IMR-90 (cell line): ENCODE measurements around the gene SOX12. TPM values are rescaled to one million over a fixed set of nuclear protein-coding genes. Genes with fewer than 3 reads are reported as not detected.

ENCODE experiments used
- ATAC-seq: fragments of 200-7000 bp; cut with Tn5 transposase; 2 replicates; pipeline ENCODE4 v1.9.1; 2020; ENCODE audit warnings: low read depth, mild to moderate bottlenecking, moderate library complexity
- BruUV-seq: library from RNA; stranded (reverse); fragments of 400-500 nt; replicated peaks from 2 replicates; lab custom pipeline; 2021; lab: Mats Ljungman, UMichigan
- CTCF ChIA-PET: fragments of 300-600 bp; formaldehyde crosslinking; extraction: SDS; loops from one replicate; lab custom pipeline; 2021; ENCODE audit warnings: antibody characterized with exemption; lab: Yijun Ruan, JAX
- POLR2A ChIA-PET: fragments of 300-600 bp; sonication (Branson Sonifier 250); formaldehyde crosslinking; loops from one replicate; lab custom pipeline; 2022; ENCODE audit warnings: antibody characterized with exemption; ENCODE audit not compliant: unreplicated experiment; lab: Charles Lee
- DNase-seq: peaks from one replicate; pipeline ENCODE4 v3.0.0; 2013
- H2AFZ ChIP-seq: replicated peaks from 2 replicates; pipeline ENCODE3; 2013; ENCODE audit warnings: low read length, mild to moderate bottlenecking; ENCODE audit not compliant: poor library complexity
- H2AK5ac ChIP-seq: 2 replicates; pipeline ENCODE4 v1.6.1; 2013; ENCODE audit warnings: low read depth, low read length, inconsistent platforms
- H2AK9ac ChIP-seq: replicated peaks from 2 replicates; pipeline ENCODE3; 2013; ENCODE audit warnings: mild to moderate bottlenecking, low read depth, low read length, moderate library complexity; ENCODE audit not compliant: poor library complexity
- H2BK120ac ChIP-seq: 2 replicates; pipeline ENCODE4 v1.6.1; 2013; ENCODE audit warnings: low read depth, low read length, inconsistent platforms
- H2BK15ac ChIP-seq: 3 replicates; pipeline ENCODE4 v1.6.1; 2013; ENCODE audit warnings: low read depth, low read length, inconsistent platforms
- H2BK20ac ChIP-seq: 2 replicates; pipeline ENCODE4 v1.6.1; 2013; ENCODE audit warnings: low read depth, mild to moderate bottlenecking, inconsistent platforms, low read length, moderate library complexity
- H2BK5ac ChIP-seq: 2 replicates; pipeline ENCODE4 v1.6.1; 2013; ENCODE audit warnings: mild to moderate bottlenecking, low read depth, low read length, inconsistent platforms; ENCODE audit not compliant: poor library complexity, severe bottlenecking
- H3K14ac ChIP-seq: replicated peaks from 2 replicates; pipeline ENCODE4 v1.6.1; 2013; ENCODE audit warnings: low read depth, low read length, inconsistent platforms
- H3K18ac ChIP-seq: 2 replicates; pipeline ENCODE4 v1.6.1; 2013; ENCODE audit warnings: low read depth, low read length, control low read depth
- H3K23ac ChIP-seq: 2 replicates; pipeline ENCODE4 v1.6.1; 2013; ENCODE audit warnings: low read depth, low read length, inconsistent platforms
- H3K27ac ChIP-seq: 2 replicates; pipeline ENCODE4 v1.5.1; 2013; ENCODE audit warnings: mild to moderate bottlenecking, control low read depth, low read length; ENCODE audit not compliant: insufficient read depth
- H3K27me3 ChIP-seq: 2 replicates; pipeline ENCODE4 v1.6.1; 2013; ENCODE audit warnings: low read length; ENCODE audit not compliant: control insufficient read depth, insufficient read depth
- H3K36me3 ChIP-seq: 2 replicates; pipeline ENCODE4 v1.6.1; 2013; ENCODE audit warnings: low read length, mixed read lengths; ENCODE audit not compliant: control insufficient read depth, insufficient read depth
- H3K4ac ChIP-seq: 2 replicates; pipeline ENCODE4 v1.6.1; 2013; ENCODE audit warnings: low read depth, low read length, inconsistent platforms
- H3K4me1 ChIP-seq: 2 replicates; pipeline ENCODE4 v1.6.1; 2013; ENCODE audit warnings: low read length, mixed read lengths; ENCODE audit not compliant: control insufficient read depth, insufficient read depth
- H3K4me2 ChIP-seq: 2 replicates; pipeline ENCODE4 v1.6.1; 2013; ENCODE audit warnings: low read depth, mild to moderate bottlenecking, control low read depth, low read length, moderate library complexity
- H3K4me3 ChIP-seq: 2 replicates; pipeline ENCODE4 v1.5.1; 2013; ENCODE audit warnings: low read depth, mild to moderate bottlenecking, control low read depth, low read length, moderate library complexity; ENCODE audit not compliant: insufficient read depth
- H3K56ac ChIP-seq: 2 replicates; pipeline ENCODE4 v1.6.1; 2013; ENCODE audit warnings: low read length, inconsistent platforms; ENCODE audit not compliant: insufficient read depth; ENCODE audit errors: extremely low read depth
- H3K79me1 ChIP-seq, 2 experiments: 2 replicates each; pipeline ENCODE4 v1.6.1; 2013; ENCODE audit warnings: low read length in 2 of 2, inconsistent platforms in 1 of 2, low read depth in 1 of 2
- H3K9ac ChIP-seq: 2 replicates; pipeline ENCODE4 v1.6.1; 2013; ENCODE audit warnings: low read depth, low read length, control low read depth
- H3K9me1 ChIP-seq: 2 replicates; pipeline ENCODE4 v1.6.1; 2013; ENCODE audit warnings: low read length, inconsistent platforms; ENCODE audit not compliant: insufficient read depth
- H3K9me3 ChIP-seq: 2 replicates; pipeline ENCODE4 v1.6.1; 2013; ENCODE audit warnings: low read length; ENCODE audit not compliant: control insufficient read depth, insufficient read depth
- H4K20me1 ChIP-seq: 2 replicates; pipeline ENCODE4 v1.6.1; 2013; ENCODE audit warnings: low read length, inconsistent platforms; ENCODE audit not compliant: insufficient read depth
- H4K5ac ChIP-seq: 2 replicates; pipeline ENCODE4 v1.6.1; 2013; ENCODE audit warnings: mild to moderate bottlenecking, low read depth, low read length, control low read depth
- H4K8ac ChIP-seq, 2 experiments: 2 replicates each; pipeline ENCODE4 v1.6.1; 2013; ENCODE audit warnings: low read depth in 2 of 2, low read length in 2 of 2, control low read depth in 1 of 2, inconsistent platforms in 1 of 2
- H4K91ac ChIP-seq: 2 replicates; pipeline ENCODE4 v1.6.1; 2013; ENCODE audit warnings: low read depth, low read length, inconsistent platforms; ENCODE audit not compliant: insufficient read depth
- BHLHE40 ChIP-seq: fragments of 150-350 bp; IDR thresholded peaks from 2 replicates; pipeline ENCODE4 v1.6.1; 2016; ENCODE audit warnings: mild to moderate bottlenecking, low read depth, low read length
- CHD1 ChIP-seq: IDR thresholded peaks from 2 replicates; pipeline ENCODE4 v1.6.1; 2012; ENCODE audit warnings: low read depth, low read length, improper control_type of control experiment
- CTCF ChIP-seq: conservative IDR thresholded peaks from 2 replicates; pipeline ENCODE4 v1.5.1; 2012; ENCODE audit warnings: mild to moderate bottlenecking, low read depth, low read length, improper control_type of control experiment
- ELK1 ChIP-seq: fragments of 150-350 bp; IDR thresholded peaks from 2 replicates; pipeline ENCODE4 v1.6.1; 2016; ENCODE audit warnings: low read depth, mild to moderate bottlenecking, low read length, moderate library complexity, borderline replicate concordance
- FOS ChIP-seq: fragments of 150-350 bp; IDR thresholded peaks from 2 replicates; pipeline ENCODE4 v1.6.1; 2016; ENCODE audit warnings: low read depth, low read length
- RAD21 ChIP-seq: IDR thresholded peaks from 2 replicates; pipeline ENCODE4 v1.6.1; 2012; ENCODE audit warnings: low read length, improper control_type of control experiment
- RCOR1 ChIP-seq: IDR thresholded peaks from 2 replicates; pipeline ENCODE4 v1.6.1; 2012; ENCODE audit warnings: mild to moderate bottlenecking, low read length, improper control_type of control experiment; ENCODE audit not compliant: insufficient replicate concordance
- RFX5 ChIP-seq: IDR thresholded peaks from 2 replicates; pipeline ENCODE4 v1.8.0; 2012; ENCODE audit warnings: low read depth, mild to moderate bottlenecking, low read length, moderate library complexity
- USF2 ChIP-seq: fragments of 150-350 bp; IDR thresholded peaks from 2 replicates; pipeline ENCODE4 v1.6.1; 2017; ENCODE audit warnings: mild to moderate bottlenecking, antibody characterized with exemption, low read length, low read depth
- WGBS, 2 experiments: methylation state at CpG; one replicate each; pipeline versions ENCODE4 v1.1.5 to v1.1.7; 2013; ENCODE audit warnings: missing lambda C conversion rate in 2 of 2; ENCODE audit not compliant: insufficient read length in 1 of 2; ENCODE audit errors: extremely low coverage in 2 of 2; 5-methylcytosine and 5-hydroxymethylcytosine counted together
- dilution Hi-C: fragments of 300-500 bp; cut with HindIII; formaldehyde crosslinking; loops from one replicate; pipeline ENCODE4 v1.14.3; 2018; ENCODE audit warnings: low sequenced_read_pairs; ENCODE audit not compliant: unreplicated experiment
- in situ Hi-C: fragments of 300-500 bp; cut with MboI; formaldehyde crosslinking; loops from 3 replicates; pipeline ENCODE4 v1.14.3; 2019; ENCODE audit warnings: low sequenced_read_pairs, inconsistent platforms, mixed read lengths
- intact Hi-C: fragments of 100-400 bp; cut with micrococcal nuclease; formaldehyde crosslinking; loops from 2 replicates; pipeline ENCODE4 v1.10.0; 2022
- polyA plus RNA-seq, 3 experiments: library from polyadenylated mRNA; depleted of rRNA; stranded (reverse); fragments of >200 nt; gene quantifications; 2 replicates each; pipeline ENCODE4 v1.2.3, GENCODE V29; 2012; ENCODE audit warnings: low replicate concordance in 1 of 3
- total RNA-seq: library from RNA; depleted of rRNA; stranded (reverse); fragments of >200 nt; gene quantifications from 2 replicates; pipeline ENCODE4 v1.2.3, GENCODE V29; 2012

Gene SOX12
- total and polyA plus RNA-seq, 2 of the 4 experiments (the other 2 are of a cell fraction) = 1.1 to 6.2 TPM

- no peak overlapping the region for H3K4ac ChIP-seq
- H2AFZ ChIP-seq = no peak overlapping the region
- peaks cover 9% of the 10 kb centered on the region for H3K9me1 ChIP-seq
- H3K9me3 ChIP-seq = no peaks in the 10 kb centered on the region
- no peak overlapping the region for H2BK15ac ChIP-seq
- no peak overlapping the region for H4K8ac ChIP-seq
- dilution Hi-C loops (no loop called here), intact Hi-C loops (no loop called here), in situ Hi-C loops (no loop called here)
- ATAC-seq = no peak
- H2AK5ac ChIP-seq = peak overlapping the region; percentile 36; the same call in 1 of the 2 replicates
- H2BK5ac ChIP-seq = no peak overlapping the region
- H3K4me2 ChIP-seq = peak overlapping the region; percentile 89
- no peak overlapping the region for H3K56ac ChIP-seq
- no peak overlapping the region for H3K9ac ChIP-seq
- peak overlapping the region; percentile 87; the same call in 1 of the 2 replicates for H3K4me3 ChIP-seq
- H2BK20ac ChIP-seq = no peak overlapping the region
- H3K18ac ChIP-seq = no peak overlapping the region
- H3K27me3 ChIP-seq = no peaks in the 10 kb centered on the region
- H4K5ac ChIP-seq = no peak overlapping the region
- no peak overlapping the region for H4K91ac ChIP-seq
- no peak overlapping the region for H3K14ac ChIP-seq
- no peak overlapping the region for H3K27ac ChIP-seq
- H3K36me3 ChIP-seq = no peaks in the 10 kb centered on the region
- H3K23ac ChIP-seq = no peak overlapping the region
- H2AK9ac ChIP-seq = no peak overlapping the region
- no peaks in the 10 kb centered on the region for H4K20me1 ChIP-seq
- no TSS peak for BruUV-seq
- DNase-seq = no peak
- POLR2A ChIA-PET = no interaction called here
- H3K79me1 ChIP-seq = peaks cover 11 to 23% of the 10 kb centered on the region in 2 experiments; a peak in 3 of 4 replicates
- no CpG with 5 or more reads among the region's 3 CpGs for WGBS, 2 experiments
- TF ChIP-seq CTCF (no peak), FOS (no peak), RFX5 (no peak), USF2 (no peak), BHLHE40 (no peak), CHD1 (no peak), ELK1 (no peak), RCOR1 (no peak), RAD21 (no peak)
- no peak overlapping the region for H2BK120ac ChIP-seq
- H3K4me1 ChIP-seq = peaks cover 7% of the 10 kb centered on the region
- CTCF ChIA-PET = no interaction called here
Observed at GRCh38 chr20:288956-289692, 36.2 kb upstream of the SOX12 start.
